GM19438 (cell line): ENCODE data around the gene TNNT1.
"Not testable (repeated sequence)": the region's sequence is repeated elsewhere in the genome, so short reads cannot be mapped to it uniquely, and the experiment has no call there.

ENCODE experiments used
- ATAC-seq: cut with Tn5 transposase; IDR thresholded peaks from one replicate; pipeline ENCODE4 v1.9.1; 2021; ENCODE audit warnings: low read depth; ENCODE audit not compliant: unreplicated experiment

Gene TNNT1, protein sequence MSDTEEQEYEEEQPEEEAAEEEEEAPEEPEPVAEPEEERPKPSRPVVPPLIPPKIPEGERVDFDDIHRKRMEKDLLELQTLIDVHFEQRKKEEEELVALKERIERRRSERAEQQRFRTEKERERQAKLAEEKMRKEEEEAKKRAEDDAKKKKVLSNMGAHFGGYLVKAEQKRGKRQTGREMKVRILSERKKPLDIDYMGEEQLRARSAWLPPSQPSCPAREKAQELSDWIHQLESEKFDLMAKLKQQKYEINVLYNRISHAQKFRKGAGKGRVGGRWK

DNA sequence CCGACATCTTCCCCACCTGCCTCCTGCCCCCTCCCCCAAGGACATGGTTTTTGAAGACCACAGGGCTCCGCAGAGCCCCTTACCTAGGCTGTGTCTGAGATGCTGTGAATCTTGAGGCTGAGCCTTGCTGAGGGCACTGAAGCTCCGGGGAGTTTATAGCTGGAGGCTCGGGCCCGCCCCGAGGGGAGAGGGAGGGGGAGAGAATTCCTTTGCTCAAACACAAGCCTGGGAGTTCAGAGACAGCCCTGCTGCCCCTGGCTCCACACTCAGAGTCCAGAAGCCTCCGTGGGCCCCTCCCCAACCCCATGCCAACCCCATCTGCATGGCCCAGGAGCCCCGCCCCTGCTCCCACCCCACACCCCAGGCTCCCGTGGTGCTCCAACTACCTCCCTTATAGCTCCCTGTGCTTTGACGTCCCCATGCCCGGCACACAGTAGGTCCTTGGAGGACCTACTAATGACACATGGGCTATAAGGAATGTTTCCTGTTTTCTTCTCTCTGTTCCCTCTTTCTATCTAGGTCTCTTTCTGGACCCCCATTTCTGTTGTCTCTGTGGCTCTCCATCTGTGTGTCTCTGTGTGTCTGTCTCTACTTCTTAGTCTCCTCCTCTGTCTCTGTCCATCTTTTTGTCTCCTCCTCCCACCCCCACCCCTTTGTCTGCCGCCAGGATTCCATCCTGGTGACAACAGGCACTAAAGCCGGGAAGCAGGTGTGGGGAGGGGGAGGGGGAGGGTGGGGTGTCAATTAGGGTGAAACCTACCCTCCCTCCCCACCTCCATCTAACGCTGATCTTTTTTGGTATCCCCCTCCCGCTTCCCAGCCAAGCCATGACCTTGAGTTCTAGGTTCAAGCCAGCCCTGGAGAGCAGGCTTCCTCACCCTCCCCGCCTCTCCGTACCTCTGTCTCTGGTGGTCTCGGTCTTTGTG is at the start of gene TNNT1:
TNNT1 (minus strand) TSS at position 129 of the 926 bp plus-strand sequence. CDS start 2,049 bp downstream, outside the sequence.
- ATAC-seq: no peak

GRCh38 chr19:55198651-55199050 is 49.6 kb upstream of the TNNT1 start:
- no peak for ATAC-seq

DNA sequence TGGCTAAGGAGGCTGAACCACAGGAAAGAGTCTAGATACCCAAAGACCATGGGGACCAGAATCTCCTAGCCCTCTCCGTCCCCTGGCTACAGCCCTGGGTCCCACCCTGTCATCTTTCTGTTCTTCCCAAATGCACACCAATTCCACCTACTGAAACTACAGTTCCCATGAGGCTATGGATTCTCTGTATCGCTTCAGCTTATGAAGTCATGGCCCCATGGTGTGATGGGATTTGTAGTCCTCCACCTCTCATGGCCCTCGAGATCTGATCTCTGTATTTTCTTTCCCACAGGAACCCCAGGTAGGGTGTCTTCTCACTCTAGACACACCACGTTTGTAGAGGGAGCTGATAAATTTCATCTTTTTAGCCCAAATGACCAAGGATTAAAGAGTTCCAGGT is 48.5 kb upstream of the TNNT1 start:
- ATAC-seq: no peak

DNA sequence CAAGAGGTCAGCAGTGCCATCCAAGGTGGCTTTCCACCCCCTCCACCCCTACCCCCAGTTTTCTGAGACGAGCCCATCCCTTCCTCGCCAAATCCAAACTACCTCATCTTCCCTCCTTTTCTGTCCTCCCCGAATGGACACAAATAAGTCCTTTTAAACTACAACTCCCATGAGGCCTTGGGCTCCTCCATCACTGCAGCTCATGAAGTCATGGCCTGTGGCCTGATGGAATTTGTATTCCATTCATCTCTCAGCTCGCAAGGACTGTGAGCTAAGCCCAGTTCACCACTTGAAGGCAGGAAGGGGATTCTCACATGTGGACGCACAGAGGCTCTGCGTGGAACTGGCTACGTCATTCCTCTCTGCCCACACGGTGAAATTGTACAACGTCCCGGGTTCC is 47.8 kb upstream of the TNNT1 start:
- no peak for ATAC-seq

DNA sequence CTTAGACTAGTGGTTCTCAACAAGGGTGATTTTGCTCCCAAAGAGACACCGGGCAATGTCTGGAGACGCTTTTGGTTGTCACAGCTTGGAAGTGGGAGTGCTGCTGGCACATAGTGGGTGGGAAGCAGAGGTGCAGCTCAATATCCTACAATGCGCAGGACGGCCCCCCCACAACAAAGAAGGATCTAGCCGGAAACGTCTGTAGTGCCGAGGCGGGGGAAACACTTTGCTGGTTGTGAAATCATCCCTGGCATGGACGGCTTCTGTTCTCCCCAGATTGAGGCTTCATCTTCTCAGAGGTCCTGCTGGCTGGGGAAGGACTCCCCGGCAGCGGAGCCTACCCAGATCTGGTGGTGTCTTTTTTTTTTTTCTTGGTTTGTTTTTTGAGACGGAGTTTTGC is 44.5 kb upstream of the TNNT1 start:
- ATAC-seq: no peak

DNA sequence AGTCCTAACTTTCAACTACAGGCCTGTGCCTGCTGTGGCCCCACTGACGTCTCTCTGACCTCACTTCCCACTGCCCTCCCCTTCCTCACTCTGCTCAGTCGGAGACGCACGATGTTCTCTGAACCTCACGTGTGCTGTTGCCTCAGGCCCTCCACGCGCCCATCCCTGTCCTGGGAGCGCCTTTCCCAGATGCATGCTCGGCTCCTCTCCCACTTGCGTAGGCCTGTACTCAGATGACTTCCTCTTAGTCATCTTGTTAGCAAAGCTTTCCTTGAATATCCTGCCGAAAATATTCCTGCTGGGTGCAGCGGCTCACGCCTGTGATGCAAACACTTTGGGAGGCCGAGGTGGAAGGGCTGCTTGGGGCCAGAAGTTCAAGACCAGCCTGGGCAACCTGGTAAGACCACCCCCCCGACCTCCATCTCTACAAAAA is 40.4 kb upstream of the TNNT1 start:
- ATAC-seq: no peak

DNA sequence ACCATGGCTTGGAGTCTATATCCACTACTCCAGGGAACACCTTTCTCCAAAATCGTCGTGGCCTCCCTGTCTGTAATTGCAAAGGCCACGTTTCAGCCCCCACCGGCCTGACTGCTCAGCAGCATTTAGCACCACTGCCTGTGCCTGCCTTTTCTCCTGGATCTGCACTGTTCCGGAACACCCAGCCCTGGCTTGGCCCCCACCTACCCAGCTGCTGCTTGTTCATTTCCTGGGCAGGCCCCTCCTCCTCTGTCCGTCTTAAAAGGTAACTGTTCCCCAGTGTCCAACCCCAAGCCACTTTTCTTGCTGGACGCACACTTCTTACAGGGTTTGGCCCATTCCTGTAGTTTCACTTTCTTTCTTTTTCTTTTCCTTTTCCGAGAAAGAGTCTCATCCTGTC is 39.6 kb upstream of the TNNT1 start:
- ATAC-seq: no peak

DNA sequence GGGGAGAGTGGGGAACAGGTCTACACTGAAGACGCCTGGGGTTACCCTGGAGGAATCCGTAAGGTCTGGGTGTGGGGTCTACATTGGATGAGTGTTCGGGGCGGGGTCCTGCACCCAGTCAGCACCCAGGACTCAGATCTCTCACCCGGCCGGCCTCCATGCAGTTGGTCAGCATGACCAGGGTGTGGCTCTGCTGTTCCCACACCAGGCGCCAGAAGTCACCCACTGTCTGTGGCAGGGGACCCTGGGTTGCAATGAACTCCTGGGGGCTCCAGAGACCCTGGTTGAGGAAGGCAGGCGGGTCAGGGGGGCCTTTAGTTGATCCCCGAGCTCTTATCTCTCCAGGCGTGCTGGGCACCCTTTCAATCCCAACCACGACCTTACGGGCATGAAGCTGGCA is 37.1 kb upstream of the TNNT1 start:
- no peak for ATAC-seq

- ATAC-seq: no peak
Observed at GRCh38 chr19:55181740-55182139, 32.7 kb upstream of the TNNT1 start.

DNA sequence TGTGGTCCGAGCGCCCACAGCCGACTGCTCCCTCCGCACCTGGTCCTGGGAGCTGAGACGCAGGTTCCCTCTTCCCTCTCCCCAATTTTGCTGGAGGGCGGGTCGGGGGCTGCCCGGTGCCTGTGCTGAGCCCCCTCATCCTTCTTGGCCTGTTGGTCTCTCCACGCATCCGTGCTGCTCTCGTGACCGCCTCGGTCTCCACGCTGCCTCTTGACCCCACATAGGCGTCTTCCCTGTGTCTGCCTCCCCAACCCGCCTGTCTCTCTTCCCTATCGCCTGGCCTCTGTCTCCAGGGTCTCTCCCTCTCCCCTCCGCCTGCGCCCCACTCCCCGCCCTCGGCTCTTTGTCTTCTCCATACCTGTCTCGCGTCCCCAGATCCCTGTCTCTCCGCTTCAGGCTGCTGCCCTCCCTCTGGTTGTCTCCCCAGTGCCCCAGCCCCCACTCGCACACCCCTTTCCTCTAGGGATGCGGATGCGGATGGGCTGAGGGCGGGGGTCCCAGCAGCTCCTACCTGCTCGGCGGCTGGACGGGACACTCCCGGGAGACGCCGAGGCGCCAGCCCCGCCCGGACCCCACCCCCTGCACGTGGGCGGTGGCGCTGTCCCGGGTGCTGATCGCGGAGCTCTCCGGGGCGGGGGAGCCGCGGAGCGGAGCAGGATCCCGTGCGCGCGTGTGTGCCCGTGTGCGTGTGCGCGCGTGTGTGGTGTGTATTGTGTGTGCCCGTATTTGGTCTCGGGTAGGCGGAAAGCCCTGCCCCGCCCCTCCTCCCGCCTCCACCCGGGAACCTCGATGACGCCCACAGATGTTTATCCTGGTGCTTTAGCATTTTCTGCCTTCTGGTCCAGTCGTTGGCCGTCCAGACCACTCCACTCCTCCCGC is 30.8 kb upstream of the TNNT1 start, which contains the start of gene SYT5:
SYT5 (minus strand) TSS at position 684 of the 879 bp plus-strand sequence. CDS start 1,248 bp downstream, outside the sequence.
- ATAC-seq: no peak

GRCh38 chr19:55178781-55179599 is 30.0 kb upstream of the TNNT1 start:
- ATAC-seq: peak; percentile 58

DNA sequence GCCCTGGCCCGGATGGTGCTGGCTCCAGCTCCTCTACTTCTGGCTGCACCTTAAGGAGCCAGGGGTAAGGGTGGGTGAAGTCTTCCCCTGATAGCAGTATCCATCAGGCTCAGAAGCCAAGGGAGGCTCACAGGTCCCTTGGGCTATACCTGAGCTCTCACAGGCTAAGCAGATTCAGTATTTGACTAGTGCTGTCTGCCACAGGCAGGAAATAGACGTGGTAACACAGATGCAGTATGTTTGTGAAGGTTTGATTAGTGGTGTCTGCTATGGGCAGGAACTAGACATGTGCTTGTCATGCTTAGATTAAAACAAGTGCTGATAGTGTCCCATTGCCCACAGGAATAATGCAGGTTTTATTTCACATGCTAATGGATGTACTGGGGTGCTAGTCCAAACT is 27.1 kb upstream of the TNNT1 start:
- ATAC-seq: no peak

GRCh38 chr19:55175117-55175867 is 26.3 kb upstream of the TNNT1 start:
- ATAC-seq: no peak

DNA sequence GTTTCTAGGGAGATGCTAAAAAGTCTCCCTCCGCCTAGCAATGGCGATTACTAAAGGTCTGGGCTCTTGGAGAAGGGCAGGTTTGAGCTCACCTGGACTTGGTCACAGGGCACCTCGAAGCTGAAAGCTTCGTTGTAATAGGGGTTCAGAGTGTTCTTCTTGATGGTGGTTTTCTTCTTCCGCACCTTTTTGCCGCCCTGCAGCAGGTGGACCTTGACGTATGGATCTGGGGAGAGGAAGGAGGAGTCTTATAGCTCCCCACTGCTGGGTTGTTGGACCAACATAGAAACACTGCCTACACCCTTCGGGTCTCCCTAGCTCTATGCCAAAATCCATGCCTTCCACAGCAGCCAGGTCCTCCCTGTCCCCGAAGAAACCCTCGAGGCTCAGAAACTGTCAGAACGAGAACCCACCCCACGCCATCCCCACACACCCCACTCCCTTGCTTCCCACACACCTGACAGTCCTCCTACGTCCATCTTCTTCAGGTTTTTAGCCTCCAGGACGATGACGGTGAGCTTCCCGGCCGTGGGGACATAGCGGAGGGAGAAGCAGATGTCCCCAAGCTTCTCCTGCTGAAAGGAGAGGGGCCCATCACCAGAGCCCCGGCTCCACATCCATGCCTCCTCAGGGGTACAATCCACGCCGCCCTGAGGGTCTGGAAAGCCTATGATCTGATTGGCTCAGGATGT is 25.6 kb upstream of the TNNT1 start:
- ATAC-seq: no peak

DNA sequence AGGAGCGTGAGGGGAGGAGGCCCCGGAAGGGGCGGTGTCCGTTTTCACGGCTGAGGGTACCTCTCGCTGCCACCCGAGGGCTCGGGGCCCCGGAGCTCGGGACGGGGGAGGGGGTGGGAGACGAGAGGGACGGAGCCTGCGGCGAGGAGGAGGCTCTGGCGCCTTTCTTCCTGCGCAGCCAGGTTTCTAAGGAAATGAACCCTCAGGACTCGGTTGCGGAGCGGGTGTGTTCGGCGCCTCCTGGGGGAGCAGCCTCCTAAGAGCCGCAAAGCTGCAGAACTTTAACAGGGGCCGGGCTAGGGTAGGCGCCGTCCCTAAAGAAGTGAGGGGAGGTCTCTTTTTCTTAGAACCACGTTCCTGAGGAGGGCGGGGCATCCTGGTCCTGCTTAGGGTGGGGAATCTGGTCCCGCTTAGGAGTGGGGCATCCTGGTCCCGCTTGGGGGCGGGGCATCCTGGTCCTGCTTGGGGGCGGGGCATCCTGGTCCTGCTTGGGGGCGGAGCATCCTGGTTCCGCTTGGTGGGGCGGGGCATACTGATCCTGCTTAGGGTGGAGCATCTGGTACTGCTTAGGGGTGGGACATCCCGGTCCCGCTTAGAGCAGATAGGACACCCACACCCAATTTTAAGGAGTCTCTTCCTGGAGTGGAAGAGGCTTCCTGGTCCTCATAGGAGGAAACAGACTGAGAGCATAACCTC is 24.9 kb upstream of the TNNT1 start:
- no peak for ATAC-seq

DNA sequence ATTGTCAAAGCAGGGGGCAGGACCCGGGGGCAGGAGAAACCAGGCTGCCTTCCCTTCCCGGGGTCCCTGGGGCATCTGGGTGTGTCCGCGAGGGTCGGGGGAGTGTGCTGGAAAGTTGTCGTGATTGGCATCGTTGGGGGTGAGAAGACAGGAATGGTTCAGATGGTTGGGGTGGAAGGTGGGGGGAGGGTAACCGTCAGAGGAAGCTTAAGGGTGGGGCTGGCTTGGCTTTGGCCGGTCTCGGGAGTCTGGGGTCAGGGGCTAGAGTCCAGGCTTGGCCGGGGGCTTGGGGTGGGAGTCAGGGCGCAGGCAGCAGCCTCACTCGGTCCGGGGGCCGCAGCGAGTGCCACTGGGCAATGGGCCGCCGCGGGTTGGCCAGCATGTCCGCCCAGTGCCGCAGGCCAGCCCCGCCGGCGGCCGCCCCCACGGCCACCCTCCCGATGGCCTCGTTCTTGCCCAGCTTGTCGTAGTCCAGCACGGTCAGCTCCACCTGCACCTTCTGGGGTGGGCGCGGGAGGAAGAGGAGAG is 24.2 kb upstream of the TNNT1 start:
- no peak for ATAC-seq

GRCh38 chr19:55172741-55173140 is 23.7 kb upstream of the TNNT1 start:
- ATAC-seq: no peak

GRCh38 chr19:55172318-55172717 is 23.3 kb upstream of the TNNT1 start:
- ATAC-seq: not testable (repeated sequence)
